ENCODE results near the gene KANK4.

DNA sequence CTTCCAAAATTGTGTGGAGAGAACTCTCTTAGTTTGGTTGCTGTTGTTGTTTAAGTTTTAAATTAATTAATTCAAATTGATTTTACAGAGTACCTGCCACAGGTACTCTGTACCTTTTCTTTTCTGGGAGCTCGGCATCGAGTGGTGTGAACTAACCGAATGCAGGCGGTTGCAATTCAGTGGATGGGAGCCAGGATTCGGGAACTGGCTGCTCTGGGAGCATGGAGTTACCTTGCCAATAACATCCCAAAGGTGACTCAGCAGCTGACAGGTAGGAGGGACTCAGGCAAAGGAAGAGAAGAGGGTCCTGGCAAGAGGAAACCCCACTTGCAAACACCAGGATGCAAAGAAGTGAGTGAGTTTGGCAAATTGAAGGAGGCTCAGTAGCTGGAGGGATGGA, 24.7 kb upstream of the KANK4 start:
- TF ChIP-seq ESRRG (CRISPR knock-in tag; IDR thresholded peaks at IDR 0.05) (no peak), TCF4 (CRISPR knock-in tag; IDR thresholded peaks at IDR 0.05; ENCODE audit: borderline replicate concordance) (no peak), CSDC2 (CRISPR knock-in tag; IDR thresholded peaks at IDR 0.05) (no peak), PATZ1 (CRISPR knock-in tag; IDR thresholded peaks at IDR 0.05; ENCODE audit: borderline replicate concordance) (no peak), SNAI2 (CRISPR knock-in tag; IDR thresholded peaks at IDR 0.05) (no peak), ARNTL (CRISPR knock-in tag; IDR thresholded peaks at IDR 0.05; ENCODE audit: borderline replicate concordance, low read depth) (no peak), RARB (CRISPR knock-in tag; IDR thresholded peaks at IDR 0.05) (no peak), CSRNP3 (CRISPR knock-in tag; IDR thresholded peaks at IDR 0.05) (no peak)
